HG03095 (cell line): ENCODE results near the gene ADPRHL1.
"Not testable (repeated sequence)": the region's sequence is repeated elsewhere in the genome, so short reads cannot be mapped to it uniquely, and the experiment has no call there.

ENCODE experiments used
- ATAC-seq: cut with Tn5 transposase; IDR thresholded peaks from one replicate; pipeline ENCODE4 v1.9.1; 2021; ENCODE audit warnings: moderate library complexity; ENCODE audit not compliant: unreplicated experiment

Gene ADPRHL1

DNA sequence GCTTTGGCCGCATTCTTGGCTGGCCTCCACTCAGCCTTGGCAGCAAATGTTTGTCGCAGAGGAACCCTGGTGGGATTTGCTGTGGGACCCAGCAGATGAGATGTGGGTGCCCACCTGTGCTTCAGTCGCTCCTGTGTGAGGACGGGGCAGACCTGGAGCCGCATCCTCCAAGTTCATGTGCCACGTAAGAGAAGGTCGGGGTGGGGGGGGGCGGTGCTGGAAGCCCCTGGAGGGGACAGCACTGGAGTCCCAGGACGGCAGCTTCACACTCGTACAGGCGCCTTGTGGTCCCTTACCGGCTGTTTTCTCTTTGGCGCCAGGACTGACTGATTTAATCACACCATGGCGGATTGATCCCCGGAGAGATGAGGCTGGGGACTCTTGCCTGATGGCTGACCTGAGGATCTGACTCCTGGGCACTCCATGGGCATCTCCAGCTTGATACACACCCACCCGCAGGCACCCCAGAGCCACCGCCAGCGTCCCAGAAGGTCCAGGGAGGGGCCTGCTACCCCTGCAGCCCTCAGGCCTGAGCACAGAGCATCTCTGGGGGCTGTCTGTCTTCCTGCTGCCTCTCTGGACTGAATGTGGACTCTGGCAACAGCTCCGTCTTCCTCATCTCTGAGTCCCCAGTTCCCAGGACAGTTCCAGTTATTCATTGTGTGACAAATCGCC, 79.3 kb downstream of the ADPRHL1 start:
- ATAC-seq = no peak

DNA sequence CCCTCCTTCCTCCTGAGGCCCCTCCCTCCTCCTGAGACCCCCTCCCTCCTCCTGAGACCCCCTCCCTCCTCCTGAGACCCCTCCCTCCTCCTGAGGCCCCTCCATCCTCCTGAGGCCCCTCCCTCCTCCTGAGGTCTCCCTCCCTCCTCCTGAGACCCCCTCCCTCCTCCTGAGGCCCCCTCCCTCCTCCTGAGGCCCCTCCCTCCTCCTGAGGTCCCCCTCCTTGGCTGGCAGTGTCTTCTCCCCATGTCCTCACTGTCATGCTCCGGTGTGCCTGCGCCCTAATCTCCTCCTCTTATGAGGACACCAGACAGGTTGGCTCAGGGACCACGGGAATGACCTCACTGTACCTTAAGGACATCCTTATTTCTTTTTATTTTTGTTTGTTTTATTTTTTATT, 81.6 kb downstream of the ADPRHL1 start:
- not testable (repeated sequence) for ATAC-seq

DNA sequence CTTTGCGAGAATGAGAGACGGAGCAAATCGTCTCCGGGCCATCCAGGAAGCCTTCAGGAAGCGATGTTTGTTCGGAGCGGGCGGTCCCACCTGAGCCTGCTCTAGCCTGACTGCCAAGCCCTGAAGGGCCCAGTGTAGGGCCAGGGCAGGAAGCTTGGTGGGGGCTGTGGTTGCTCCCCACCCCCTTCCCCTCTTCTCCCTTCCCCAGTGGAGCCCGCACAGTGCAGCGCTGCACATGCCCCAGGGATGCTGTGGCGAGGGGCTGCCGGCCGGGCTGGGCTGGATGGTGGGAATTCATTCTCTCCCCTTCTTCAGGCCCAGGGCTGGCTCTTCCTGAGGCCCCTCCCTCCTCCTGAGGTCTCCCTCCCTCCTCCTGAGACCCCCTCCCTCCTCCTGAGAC, 82.2 kb downstream of the ADPRHL1 start:
- ATAC-seq = no peak

DNA sequence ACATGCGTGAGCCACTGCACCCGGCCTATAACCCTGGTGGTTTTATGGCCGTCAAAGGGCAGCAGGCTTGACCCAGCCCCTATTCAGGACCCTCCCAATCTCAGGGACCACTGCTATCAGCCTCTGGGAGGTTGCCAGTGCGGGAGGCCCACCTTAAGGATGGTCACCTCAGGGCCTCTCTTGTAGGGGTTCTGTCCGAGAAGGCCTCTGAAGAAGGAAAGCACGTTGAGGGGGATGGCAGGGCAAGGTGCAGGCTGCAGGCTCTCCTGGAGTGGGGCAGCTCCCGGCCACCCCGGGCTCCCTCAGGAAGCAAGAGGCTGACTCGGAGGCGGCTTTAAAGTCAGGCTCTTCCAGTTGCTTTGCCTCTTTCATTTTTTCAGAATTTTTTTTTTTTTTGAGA, 83.4 kb downstream of the ADPRHL1 start:
- ATAC-seq = no peak

DNA sequence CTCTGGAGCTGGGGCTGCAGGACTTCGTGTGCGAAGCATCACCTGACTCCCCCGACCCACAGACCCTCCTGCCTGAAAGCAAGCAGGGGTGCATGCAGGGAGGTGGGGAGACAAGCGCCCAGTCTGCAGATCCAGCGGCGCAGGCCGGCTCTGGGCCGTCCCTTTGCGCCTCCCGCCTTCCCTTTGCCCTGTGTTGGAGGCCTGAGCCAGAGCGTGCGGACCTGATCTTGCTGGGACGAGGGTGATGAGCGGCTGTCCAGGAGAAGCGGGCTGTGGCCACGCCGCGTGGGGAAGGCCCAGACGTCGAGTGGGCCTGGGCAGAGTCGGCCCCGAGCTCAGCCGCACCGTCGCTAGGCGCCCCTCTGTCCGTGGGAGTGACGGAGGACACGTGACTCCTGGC, 84.1 kb downstream of the ADPRHL1 start:
- no peak for ATAC-seq

DNA sequence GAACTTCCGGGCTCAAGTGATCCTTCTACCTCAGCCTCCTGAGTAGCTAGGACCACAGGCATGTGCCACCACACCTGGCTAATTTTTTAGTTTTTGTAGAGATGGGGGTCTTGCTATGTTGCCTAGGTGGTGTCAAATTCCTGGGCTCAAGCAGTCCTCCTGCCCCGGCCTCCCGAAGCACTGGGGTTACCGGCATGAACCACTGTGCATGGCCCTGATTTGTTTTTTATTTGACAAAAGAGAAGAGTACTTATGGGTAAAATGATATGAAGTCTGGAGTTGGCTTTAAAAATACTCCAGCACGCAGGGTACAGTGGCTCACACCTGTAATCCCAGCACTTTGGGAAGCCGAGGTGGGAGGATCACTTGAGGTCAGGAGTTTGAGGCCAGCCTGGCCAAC, 84.9 kb downstream of the ADPRHL1 start:
- not testable (repeated sequence) for ATAC-seq

DNA sequence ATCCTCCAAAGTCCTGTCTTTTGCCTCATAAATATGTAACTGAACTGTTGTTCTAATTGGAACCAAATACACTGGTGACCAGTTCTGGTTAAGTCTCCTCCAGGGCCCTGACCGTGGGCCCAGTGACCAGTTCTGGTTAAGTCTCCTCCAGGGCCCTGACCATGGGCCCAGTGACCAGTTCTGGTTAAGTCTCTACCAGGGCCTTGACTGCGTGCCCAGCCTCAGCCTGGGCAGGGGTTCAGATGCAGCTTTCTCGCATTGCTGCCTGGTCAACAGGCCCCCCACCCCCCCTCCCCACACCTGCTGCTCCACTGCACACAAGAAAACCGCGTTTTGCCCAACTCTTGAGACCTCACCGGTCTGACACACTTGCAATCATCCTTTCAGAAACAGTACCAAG, 85.5 kb downstream of the ADPRHL1 start:
- ATAC-seq = no peak

DNA sequence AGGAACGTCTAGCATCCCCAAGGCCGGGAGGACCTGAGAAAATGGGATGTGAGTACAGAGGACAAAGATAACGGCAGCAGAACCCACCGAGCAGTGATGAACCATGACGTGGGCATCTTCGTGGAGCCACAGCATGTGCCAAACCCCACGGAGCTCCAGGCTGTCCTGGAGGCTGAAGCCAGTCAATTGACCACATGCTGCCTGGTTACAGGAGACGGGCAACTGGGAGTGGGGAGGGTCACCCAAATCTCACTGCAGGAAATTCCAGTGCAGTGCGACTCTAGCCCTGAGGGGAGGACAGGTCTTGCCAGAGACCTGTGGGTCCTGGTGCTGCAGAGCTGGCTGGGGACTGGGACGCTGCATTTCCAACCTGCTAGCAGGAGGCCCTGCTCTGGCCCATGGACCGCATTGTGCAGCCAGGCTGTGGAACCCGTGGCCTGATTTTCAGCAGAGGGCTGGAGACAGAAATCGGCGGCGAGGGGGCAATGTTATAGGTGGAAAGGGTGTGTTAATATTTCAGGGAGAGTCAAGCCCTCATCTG, 86.2 kb downstream of the ADPRHL1 start:
- ATAC-seq = no peak

DNA sequence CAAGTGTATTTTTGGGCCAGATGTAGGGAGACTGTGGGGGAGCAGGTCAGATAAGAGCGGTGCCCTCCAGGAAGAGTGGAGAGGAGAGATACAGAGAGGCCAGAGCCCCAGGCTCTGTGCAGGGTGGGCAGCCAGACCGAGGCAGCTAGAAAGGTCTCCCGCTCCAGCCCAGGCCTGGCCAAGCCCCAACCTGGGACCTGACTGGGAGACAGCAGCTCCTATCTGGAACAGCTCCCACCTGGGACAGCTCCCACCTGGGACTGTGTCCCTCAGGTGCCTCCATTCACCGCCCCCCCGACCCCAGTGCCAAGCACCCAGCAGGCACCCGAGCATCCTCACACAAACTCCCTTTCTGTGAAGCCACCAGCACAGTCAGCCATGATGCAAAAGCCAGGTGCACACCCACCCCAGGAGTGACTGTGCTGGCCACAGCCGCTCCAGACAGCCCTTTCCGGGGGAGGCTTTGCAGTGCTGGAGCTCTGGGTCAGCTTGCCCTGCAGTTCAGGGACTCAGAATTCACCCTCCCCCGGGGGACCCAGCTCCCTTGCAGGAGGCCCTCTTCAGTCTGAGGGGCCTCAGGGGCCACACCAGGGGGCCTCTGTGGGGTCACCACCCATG, 87.2 kb downstream of the ADPRHL1 start:
- ATAC-seq = no peak

DNA sequence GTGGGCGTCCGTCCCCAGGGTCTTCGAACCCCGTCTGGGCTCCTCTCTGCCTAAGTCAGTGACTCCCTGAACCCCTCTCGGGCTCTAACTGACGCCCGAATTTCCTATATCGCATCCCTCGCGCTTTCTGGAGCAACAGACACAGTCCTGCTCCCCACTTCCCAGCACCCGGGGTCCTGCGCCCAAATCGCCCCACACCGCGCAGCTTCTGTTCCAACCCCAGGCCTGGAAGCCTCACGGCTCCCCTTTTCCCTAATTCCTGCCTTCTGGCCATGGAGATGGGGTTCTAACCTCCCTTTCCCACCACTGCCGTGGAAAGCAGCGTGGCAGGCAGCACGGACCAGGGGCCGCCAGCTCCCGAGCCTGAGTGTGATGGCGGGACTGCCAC, 87.7 kb downstream of the ADPRHL1 start:
- no peak for ATAC-seq

DNA sequence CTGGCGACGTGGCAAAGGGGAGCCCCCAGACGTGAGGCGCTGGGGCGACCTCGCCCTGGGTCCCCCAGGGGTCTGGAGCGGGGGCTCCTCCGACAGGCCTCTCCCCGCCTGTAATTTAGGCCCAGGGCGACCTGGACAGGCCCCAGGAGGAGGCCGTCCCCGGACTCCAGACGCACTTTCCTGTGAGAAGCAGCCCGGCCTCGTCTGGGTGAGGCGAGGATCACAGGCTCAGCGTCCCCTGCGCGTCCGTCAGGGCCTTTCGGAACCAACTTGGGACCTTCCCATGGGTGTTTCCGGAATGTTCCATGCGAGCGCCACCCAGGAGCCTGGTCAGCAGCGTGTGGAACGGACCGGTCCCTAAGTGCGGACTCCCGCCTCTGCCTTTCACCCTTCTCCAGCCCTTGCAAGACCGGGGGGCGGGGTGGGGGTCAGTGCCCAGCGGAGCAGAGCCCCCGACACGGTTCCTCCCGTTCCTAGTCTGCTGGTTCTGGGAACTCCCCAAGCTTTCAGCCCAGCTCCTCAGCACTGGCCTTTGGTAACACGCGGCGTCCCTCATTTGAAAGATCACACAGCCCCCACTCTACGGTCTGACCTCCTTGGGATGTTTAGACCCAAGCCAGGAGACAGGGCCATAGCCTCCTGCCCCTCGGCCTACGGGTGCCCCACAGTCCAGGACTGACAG, 88.2 kb downstream of the ADPRHL1 start:
- no peak for ATAC-seq

DNA sequence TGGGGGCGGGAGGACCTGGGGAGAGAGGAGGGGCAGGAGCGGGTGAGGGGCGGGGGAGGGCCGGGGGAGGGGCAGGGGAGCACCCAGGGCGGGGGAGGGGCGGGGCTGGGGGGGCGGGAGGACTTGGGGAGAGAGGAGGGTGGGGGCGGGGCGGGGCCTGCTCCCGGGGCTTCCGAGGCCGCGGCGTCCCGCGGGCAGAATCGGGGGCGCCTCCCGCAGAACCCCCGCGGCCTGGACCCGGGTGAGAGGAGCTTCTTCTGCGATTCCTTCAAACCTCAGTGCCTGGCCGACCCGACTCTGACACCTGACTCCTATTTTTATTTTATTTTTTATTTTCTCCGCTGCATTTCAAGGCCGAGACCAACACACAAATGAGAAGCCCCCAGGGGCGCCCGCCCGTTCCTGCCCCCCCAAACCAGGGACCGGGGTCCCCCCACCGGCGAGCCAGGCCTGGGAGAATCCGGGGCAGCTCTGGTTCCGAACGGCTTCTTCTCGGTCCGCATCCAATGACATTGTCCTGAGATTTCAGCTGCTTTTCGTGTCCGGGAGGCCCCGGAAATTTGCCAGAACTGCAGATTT, 88.9 kb downstream of the ADPRHL1 start:
- ATAC-seq = no peak

DNA sequence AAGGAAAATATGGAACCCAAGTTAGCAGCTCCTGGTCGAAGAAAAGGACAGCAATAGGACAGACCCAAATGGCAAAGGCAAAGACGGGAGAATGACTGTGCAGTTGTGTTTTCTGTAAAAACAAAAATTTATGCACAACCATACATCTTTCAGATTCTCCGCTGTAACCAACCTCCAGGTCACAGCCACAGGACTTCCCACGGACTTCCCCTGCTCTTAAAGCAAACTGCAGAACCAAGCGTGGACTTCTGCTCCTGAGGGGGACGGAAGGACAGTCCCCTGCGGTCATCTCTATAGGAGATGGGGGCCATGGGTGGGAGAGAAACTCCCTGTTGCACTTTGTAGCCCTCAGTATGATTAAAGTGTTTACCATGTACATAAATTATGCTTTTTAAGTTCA, 91.9 kb downstream of the ADPRHL1 start:
- no peak for ATAC-seq

DNA sequence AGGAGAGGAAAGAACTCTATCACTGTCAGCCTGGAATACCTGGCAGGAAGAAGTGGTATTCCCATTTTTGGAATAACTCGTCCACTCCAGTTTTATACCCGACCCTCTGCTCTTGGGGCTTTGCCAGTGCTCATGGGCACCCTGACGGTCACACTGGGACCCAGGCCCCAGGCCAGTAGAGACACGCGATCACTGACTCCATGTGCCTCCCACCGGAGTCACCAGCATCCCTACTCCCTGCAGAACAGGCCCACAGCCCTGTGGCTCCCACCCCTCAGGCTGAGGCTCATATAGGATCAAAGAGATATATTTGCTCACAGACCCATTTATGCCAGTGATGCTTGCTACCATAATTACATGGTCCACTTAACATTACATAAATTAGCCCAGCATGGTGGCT, 92.8 kb downstream of the ADPRHL1 start:
- ATAC-seq = no peak

DNA sequence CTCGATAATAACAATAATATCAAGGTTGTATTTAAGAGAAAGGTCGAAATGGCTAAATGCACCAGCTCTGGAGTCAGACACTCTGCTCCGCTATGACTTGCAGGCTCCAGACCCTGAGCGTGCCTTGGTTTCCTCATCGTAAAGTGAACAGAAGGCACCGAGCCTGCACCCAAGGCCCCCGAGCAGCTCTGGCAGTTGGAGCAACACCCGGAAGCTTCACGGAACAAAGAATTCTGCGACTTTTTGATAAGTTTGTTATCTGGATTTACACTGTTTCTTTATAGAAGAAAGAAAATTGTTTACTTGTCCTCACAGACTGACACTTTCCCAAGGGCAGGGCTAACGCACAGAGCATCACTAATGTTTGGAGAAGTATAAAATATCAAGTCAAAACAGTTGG, 93.7 kb downstream of the ADPRHL1 start:
- ATAC-seq = no peak

DNA sequence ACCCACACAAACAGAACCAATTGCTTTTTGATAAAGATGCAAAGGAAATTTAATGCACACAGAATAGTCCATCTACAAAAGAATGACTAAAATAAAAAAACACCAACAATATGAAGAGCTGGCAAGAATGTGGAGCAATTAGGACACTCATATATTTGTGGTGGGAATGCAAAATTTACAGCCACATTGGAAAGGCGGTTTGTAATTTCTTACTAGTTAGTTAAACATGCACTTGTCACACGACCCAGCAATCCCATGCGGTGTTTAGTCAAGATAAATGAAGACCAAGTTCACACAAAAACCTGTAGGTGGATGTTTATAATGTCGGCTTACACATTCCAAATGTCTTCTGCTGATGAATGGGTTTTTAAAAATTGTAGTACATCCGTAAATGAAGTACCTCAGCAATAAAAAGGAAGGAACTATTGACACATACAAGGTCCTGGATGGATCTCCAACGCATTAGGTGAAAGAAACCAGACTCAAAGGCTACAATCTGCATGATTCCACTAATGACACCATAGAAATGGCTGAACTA, 94.6 kb downstream of the ADPRHL1 start:
- no peak for ATAC-seq

DNA sequence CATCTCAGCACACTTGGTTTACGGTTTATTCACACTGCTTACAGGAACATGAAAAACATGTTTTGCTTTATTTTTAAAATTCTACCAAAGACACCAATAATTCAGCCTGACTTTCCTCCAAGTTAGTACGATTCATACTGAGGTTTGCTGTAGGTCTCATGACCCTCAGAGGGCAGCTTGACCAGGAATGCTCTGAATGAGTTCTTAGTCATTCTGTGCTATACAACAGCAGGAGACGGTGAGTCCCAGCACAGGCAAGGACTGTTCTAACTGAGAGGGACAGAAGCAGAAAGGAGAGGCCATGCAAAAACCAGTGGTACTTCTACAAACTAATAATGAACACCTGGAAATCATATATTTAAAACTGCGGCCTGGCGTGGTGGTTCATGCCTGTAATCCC, 95.8 kb downstream of the ADPRHL1 start:
- no peak for ATAC-seq

DNA sequence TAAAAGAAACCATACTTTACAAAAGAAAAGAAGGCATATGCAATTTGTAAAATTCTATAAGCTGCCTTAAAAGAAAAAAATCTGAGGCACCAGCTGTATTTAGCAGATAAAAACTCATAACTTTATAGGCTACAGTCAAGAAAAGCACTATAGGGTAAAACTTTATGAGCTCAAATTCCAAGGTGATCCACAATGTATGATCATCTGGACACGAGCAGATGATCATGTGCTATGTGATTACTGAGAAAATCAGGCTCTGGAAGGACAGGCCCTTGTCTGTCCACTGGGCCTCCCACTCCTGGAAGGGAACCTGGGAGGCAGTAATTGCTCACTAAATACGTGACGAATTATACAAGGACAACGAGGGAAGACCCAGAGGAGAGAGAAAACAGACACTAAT, 96.7 kb downstream of the ADPRHL1 start:
- no peak for ATAC-seq

DNA sequence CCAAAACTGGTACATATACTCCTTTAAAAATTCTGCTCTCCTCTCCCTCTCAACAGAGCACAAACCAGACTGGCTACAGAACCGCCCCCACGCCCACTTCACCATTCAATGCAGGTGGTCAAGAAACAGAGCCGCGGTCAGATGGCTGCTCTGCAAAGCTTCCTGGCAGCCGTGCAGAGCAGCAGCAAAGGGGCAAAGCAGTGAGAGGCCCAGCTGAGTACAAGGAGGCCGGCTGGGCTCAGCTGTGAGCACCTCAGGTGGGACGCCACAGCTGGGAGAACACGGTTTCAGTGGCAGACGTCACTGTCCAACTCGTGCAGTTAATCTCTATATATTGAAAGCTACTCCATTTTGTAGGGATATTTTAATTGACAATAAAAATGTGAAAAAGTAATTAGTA, 97.7 kb downstream of the ADPRHL1 start:
- ATAC-seq = no peak

DNA sequence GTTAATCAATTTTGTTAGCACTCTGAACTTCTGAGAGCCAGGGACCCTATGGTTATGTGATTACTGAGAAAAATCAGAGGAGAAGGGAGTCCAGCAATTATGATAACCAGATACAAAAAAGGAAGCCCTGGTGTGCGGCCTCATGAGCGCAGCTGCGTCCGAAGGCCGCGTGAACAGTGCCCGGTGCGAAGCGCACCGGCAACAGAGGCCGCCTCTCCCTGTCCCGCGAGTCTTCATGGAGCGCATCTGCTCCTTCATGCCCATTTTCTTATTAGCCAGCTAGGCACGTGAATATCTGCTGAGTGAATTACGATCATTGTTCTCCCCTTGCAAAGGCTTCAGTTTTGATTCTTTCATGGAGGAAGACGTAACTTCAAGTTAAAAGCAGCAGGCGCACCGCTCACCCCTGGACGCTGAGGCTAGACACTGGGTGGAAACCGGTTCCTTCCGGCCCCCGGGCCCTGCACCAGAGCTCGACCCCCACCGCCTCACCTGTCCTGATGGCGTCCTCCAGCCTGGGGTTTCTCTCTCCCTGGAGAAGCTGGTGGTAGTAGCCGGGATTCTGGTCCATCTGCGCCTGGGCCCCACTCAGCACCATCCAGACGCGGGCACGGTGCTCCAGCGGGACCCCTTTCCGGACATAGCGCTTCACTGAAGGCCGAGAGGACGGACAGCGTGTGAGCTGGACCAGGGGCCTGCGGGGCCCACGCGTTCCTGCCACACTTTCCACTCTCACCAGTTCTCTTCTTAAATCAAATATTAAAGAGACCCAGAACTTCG, 98.3 kb downstream of the ADPRHL1 start:
- ATAC-seq = no peak

DNA sequence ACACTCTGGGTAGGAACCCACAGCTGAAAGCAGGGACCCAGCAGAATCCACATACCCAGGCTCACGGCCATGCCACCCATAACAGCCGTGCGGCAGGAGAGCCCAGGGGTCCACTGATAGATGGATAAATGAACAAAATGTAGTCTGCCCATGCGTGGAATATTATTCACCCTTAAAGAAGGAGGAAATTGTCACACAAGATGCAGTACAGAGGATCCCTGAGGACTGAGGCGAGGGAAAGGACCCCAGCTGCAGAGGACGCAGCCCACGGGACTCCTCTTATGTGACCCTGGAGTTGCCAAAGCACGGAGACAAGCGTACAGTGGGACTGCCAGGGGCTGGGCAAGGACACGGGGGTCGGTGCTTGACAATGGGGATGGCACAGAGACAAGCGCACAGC, 100.0 kb downstream of the ADPRHL1 start:
- no peak for ATAC-seq
